Smooth muscle cell of bladder (primary cell): ENCODE data around the gene MTA2. TPM values are rescaled to one million over a fixed set of nuclear protein-coding genes. Genes with fewer than 3 reads are reported as not detected.

Source experiments
- total RNA-seq: library from RNA; depleted of rRNA; stranded (reverse); fragments of >200 nt; gene quantifications from 2 replicates; pipeline ENCODE4 v1.2.3, GENCODE V29; 2014

MTA2 gene
- total RNA-seq, result 110 and 118 TPM in 2 replicates

GRCh38 chr11:62601372-62602140, at the start of gene MTA2:
TSS of gene MTA2 (minus strand) at chr11:62601865. CDS start at chr11:62601450, 415 bp downstream.

GRCh38 chr11:62645946-62646824, 44.5 kb upstream of the MTA2 start, which contains the start of gene GANAB:
TSS of gene GANAB (minus strand) at chr11:62646613. CDS start at chr11:62646599, 14 bp downstream.

GRCh38 chr11:62621567-62622470, 20.2 kb upstream of the MTA2 start, which contains the start of gene B3GAT3:
TSS of gene B3GAT3 (minus strand) at chr11:62621986. CDS start at chr11:62621947, 39 bp downstream.

DNA sequence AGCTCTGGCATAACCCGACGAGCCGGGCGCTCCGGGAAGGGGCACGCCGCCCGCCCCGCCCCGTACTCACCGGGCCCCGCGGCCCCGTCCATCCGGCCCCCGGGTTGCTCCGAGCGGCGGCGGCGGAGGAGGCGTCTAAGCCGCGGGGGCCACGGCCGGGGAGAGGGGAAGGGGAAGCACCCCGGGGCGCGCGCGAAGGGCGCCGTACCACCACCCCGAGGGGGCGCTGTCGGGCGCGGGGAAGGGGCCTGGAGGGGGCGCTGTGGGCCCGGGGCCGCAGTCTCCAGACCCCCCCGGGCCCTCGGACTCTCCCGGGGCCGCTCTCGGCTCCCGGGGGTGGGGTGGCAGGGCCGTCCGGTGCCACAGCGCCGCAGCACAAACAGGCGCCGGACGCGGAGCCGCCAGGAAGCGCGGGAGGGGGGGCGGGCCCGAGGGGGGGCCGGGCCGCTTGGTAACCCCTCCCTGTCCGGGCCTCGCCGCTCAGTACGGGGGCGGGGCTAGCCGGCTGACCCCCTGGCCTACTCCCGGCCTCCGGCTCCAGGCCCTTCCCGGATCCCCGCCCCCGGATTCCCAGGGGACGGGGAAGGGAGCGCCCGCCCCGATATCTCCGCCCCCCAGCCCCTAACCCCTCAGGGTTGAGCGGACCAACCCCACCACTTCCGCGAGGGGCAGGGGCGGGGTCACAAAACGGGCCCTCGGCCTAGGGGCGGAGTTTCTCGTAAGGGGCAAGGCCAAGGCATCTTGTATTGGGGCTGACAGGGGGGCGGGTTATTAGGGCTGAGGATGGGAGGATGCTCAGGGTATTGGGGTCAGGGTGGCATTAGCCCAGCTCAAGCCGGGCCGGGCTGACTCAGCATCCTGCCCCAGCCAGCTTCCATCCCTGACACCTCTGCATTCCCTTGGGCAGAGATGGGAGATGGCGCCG, 11.0 kb upstream of the MTA2 start, which contains the start of the genes EML3 and ROM1:
Gene EML3 (minus strand): TSS at position 410 of the 925 bp plus-strand sequence. CDS start 318 bp downstream, at position 92.
Gene ROM1 (plus strand): TSS at position 892 of the 925 bp plus-strand sequence. CDS start 25 bp downstream, at position 917.

GRCh38 chr11:62591448-62592145, 10.1 kb downstream of the MTA2 start, which contains the start of gene TUT1:
TSS of gene TUT1 (minus strand) at chr11:62591523. CDS start at chr11:62591485, 38 bp downstream.

DNA sequence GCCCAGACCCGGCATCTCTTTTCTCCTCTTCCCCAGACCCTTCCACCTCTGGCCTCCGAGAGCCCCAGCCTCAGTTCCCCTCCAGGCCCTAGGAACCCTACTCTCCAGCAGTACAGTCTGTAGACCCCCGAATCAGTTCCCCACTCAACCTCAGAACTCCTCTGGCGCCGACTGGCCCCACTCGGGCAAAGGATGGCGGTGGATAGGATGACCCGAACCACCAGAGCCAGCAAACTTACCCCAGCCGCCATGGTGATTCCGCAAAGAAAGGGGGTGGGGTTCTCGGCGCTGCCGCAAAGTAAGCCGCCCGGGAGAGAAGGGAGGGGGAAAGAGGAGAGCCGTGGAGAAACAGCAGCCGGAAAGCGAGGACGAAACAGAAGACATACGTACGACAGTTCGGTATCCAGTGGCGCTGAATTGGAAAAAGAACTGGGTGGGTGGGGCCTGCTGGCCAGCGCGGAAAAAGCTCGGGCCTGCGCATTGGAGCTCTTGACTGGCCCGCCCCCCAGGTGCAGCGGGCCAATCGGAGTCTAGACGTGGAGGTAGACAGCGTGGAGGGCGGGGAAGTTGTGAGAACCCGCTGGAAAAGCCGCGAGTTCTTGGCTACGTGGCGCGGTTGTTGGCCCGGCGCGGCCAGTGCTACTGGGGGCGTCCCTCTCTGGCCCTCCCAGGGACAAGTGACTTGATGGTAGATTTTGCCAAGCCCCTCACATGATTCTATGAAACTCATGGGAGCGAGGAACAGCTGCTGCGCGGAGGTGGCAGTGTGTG, 27.9 kb downstream of the MTA2 start, which contains the start of gene EEF1G:
Gene EEF1G (minus strand): TSS at position 300 of the 771 bp plus-strand sequence. CDS start 49 bp downstream, at position 251.

DNA sequence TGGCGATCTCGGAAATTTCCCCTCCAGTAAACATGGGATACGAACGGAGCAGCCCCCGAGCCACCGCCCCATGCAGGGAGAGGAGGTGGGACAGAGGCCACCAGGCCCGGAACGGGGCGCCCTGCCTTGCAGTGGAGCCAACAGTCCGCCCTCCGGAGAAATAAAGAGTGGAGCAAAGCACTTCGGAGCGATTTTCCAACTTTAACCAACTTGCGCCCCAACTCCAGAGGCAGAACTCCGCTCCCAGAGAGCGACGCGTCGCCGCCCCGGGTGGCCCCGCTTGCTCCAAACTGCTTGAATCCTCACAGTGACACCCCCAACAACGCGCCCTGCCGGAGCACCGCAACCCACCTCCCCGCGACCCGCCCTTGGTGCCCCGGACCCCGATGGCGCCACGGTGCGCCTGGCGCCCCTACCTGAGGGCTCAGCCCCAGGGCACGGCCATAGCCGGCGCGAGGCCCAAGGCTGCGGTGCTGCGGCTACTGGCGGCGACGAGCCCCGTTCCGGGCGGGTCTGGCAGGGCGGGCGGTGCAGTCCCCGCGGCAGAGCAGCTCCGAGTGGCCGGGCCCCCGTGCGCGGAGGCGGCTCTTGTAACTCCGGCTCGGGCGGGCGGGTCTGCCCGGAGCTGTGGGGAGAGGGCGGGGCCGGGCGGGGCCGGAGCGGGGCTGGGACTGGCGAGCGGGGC, 55.3 kb downstream of the MTA2 start, which contains the start of gene AHNAK:
Gene AHNAK (minus strand): TSS at position 563 of the 685 bp plus-strand sequence. CDS start 10,708 bp downstream, outside the sequence.

Other genes starting within 250 kb of the MTA2 start
- not detected in 2 replicates for gene SCGB1A1, start 182.8 kb downstream of the MTA2 start, total RNA-seq
- gene AHNAK, start 55.1 kb downstream of the MTA2 start, total RNA-seq, result 388 and 488 TPM in 2 replicates
- 1,708 and 1,734 TPM in 2 replicates for gene EEF1G, start 28.0 kb downstream of the MTA2 start, total RNA-seq
- gene TUT1, start 10.3 kb downstream of the MTA2 start, total RNA-seq, result 4.8 and 6.7 TPM in 2 replicates
- 12.8 and 14.3 TPM in 2 replicates for gene EML3, start 10.9 kb upstream of the MTA2 start, total RNA-seq
- gene ROM1, start 11.4 kb upstream of the MTA2 start, total RNA-seq, result 5.5 and 7.8 TPM in 2 replicates
- 22.3 and 35.2 TPM in 2 replicates for gene B3GAT3, start 20.1 kb upstream of the MTA2 start, total RNA-seq
- 249 and 288 TPM in 2 replicates for gene GANAB, start 44.7 kb upstream of the MTA2 start, total RNA-seq
- 15.1 and 22.9 TPM in 2 replicates for gene INTS5, start 51.4 kb upstream of the MTA2 start, total RNA-seq
- gene C11orf98, start 63.3 kb upstream of the MTA2 start, total RNA-seq, result 39.7 and 43.3 TPM in 2 replicates
- 7.4 and 7.5 TPM in 2 replicates for gene CSKMT, start 63.4 kb upstream of the MTA2 start, total RNA-seq
- gene UQCC3, start 69.8 kb upstream of the MTA2 start, total RNA-seq, result 11.7 and 12.1 TPM in 2 replicates
- 2.4 and 3.0 TPM in 2 replicates for gene LBHD1, start 70.4 kb upstream of the MTA2 start, total RNA-seq
- gene UBXN1, start 77.2 kb upstream of the MTA2 start, total RNA-seq, result 193 and 199 TPM in 2 replicates
- gene LRRN4CL, start 87.7 kb upstream of the MTA2 start, total RNA-seq, result 10.6 and 11.7 TPM in 2 replicates
- 58.3 and 73.6 TPM in 2 replicates for gene BSCL2, start 105.6 kb upstream of the MTA2 start, total RNA-seq
- gene GNG3, start 105.8 kb upstream of the MTA2 start, total RNA-seq, result not detected in 2 replicates
- 7.3 and 9.7 TPM in 2 replicates for gene HNRNPUL2, start 125.6 kb upstream of the MTA2 start, total RNA-seq
- gene TTC9C, start 126.6 kb upstream of the MTA2 start, total RNA-seq, result 34.0 and 37.4 TPM in 2 replicates
- 9.7 and 12.7 TPM in 2 replicates for gene ZBTB3, start 152.3 kb upstream of the MTA2 start, total RNA-seq
- 62.2 and 77.1 TPM in 2 replicates for gene POLR2G, start 159.7 kb upstream of the MTA2 start, total RNA-seq
- gene TAF6L, start 169.5 kb upstream of the MTA2 start, total RNA-seq, result 12.1 and 19.1 TPM in 2 replicates
- gene TMEM179B, start 185.5 kb upstream of the MTA2 start, total RNA-seq, result 35.7 and 38.4 TPM in 2 replicates
- 12.8 and 16.0 TPM in 2 replicates for gene TMEM223, start 190.1 kb upstream of the MTA2 start, total RNA-seq
- 9.7 and 21.1 TPM in 2 replicates for gene NXF1, start 203.6 kb upstream of the MTA2 start, total RNA-seq
- gene STX5, start 230.2 kb upstream of the MTA2 start, total RNA-seq, result 46.2 and 49.9 TPM in 2 replicates
- not detected in 2 replicates for gene TEX54, start 231.0 kb upstream of the MTA2 start, total RNA-seq
- gene WDR74, start 237.7 kb upstream of the MTA2 start, total RNA-seq, result 51.0 and 77.9 TPM in 2 replicates